ENCODE results near the gene AP4M1.

The AP4M1 gene

DNA sequence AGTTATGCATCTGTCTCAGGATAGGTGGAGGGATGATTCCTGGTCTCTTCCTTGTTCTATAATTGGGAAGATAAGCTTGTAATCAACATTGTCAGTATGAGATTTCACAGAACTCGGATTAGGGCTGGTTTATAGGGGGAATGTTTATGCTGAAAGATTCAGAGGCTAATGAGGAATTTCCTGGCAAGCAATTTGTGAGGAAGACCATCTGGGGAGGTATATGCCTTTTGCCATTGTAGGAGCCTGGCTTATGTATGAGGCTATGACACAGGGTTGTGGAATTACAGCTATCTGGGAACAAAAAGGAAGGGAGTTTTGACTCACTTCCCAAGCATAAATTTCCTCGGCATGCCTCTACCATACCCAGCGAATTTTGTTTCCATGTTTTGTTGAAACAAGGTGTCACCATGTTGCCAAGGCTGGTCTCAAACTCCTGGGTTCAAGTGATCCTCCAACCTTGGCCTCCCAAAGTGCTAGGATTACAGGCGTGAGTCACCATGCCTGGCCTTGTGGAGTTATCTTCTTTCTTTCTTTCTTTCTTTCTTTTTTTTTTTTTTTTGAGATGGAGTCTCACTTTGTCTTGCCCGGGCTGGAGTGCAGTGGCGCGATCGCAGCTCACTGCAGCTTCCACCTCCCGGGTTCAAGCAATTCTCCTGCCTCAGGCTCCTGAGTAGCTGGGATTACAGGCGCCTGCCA, 14.2 kb upstream of the AP4M1 start:
- H3K79me2 ChIP-seq (ENCODE audit: control insufficient read depth, insufficient read depth, low read length, unreplicated experiment): peaks cover 19% of the 10 kb centered on the region
- H3K36me3 ChIP-seq (ENCODE audit: insufficient read depth, low read length): peaks cover 17% of the 10 kb centered on the region; the same call in 1 of the 2 replicates
- peak overlapping the region; percentile 95 for H3K27ac ChIP-seq (ENCODE audit: low read depth, low read length)
- H3K4me1 ChIP-seq (ENCODE audit: control insufficient read depth, insufficient read depth, low read length, unreplicated experiment): peaks cover 32% of the 10 kb centered on the region
- no peaks in the 10 kb centered on the region for H3K27me3 ChIP-seq (ENCODE audit: insufficient read depth, low read length)
- H2AFZ ChIP-seq (ENCODE audit: low read length, unreplicated experiment): peak overlapping the region; percentile 14
- H3K4me3 ChIP-seq (ENCODE audit: low read depth, low read length): peak overlapping the region; percentile 31; the same call in 1 of the 2 replicates

DNA sequence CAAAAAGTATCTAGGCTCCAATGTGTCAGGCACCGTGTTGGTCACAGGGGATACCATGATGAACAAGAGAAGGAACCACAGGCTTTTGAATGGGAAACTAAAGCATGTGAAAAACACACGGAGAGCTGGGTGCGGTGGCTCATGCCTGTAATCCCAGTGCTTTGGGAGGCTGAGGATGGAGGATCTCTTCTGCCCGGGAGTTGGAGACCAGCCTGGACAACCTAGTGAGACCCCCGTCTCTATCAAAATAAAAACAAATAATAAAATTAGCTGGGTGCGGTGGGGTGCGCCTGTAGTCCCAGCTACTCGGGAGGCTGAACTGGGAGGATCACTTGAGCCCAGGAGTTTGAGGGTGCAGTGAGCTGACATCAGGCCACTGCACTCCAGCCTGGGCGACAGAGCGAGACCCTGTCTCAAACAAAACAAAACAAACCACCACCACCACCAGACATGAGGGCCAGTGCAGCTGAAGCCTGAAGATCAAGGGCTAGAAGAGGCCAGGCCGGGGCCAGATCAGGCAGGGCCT, 13.3 kb upstream of the AP4M1 start:
- H3K36me3 ChIP-seq (ENCODE audit: insufficient read depth, low read length): peaks cover 24% of the 10 kb centered on the region; the same call in 1 of the 2 replicates
- H3K27me3 ChIP-seq (ENCODE audit: insufficient read depth, low read length): no peaks in the 10 kb centered on the region
- peaks cover 32% of the 10 kb centered on the region for H3K4me1 ChIP-seq (ENCODE audit: control insufficient read depth, insufficient read depth, low read length, unreplicated experiment)
- peak overlapping the region; percentile 82 for H3K4me3 ChIP-seq (ENCODE audit: low read depth, low read length)
- peaks cover 22% of the 10 kb centered on the region for H3K79me2 ChIP-seq (ENCODE audit: control insufficient read depth, insufficient read depth, low read length, unreplicated experiment)
- peak overlapping the region; percentile 26 for H2AFZ ChIP-seq (ENCODE audit: low read length, unreplicated experiment)
- H3K27ac ChIP-seq (ENCODE audit: low read depth, low read length): peak overlapping the region; percentile 95

DNA sequence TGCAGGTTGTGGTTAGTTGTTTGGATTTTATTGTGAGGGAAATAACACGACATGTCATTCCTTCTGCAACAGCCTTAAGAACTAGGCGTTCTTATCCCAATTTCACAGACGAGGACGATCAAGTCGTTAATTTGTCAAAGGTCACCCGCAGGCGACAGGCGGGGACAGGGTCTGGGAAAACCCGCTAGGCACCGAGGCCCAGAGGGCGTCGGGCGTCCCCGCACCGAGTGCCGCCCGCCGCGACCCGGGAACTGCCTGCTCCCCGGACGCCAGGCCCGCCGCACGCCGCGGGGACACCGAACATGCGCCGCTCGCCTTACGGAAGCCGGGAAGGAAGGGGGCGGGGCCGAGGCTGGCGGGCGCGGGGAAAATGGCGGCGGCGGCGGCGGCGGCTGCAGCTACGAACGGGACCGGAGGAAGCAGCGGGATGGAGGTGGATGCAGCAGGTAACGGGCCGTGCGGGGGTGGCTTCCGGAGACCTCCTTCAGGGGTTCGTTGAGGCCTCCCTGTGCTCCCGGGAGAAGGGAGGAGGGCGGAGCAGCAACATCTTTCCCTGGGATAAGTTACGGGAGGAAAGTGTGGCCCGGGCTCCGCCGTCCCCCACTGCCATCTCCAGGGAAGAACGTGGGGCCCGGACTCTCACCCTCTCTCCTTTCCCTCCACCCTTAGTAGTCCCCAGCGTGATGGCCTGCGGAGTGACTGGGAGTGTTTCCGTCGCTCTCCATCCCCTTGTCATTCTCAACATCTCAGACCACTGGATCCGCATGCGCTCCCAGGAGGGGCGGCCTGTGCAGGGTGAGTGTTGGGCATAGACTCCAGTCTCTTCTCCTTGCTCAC, 12.6 kb upstream of the AP4M1 start, which contains the start of gene COPS6:
Gene COPS6 (plus strand): TSS at position 349 of the 837 bp plus-strand sequence. CDS start 22 bp downstream, at position 371.
- Histone ChIP-seq H3K27me3 (ENCODE audit: insufficient read depth, low read length) (no peaks in the 10 kb centered on the region), H3K4me3 (ENCODE audit: low read depth, low read length) (peak within 1 kb of the TSS; percentile 82), H2AFZ (ENCODE audit: low read length, unreplicated experiment) (peak within 1 kb of the TSS; percentile 26), H3K27ac (ENCODE audit: low read depth, low read length) (peak within 1 kb of the TSS; percentile 95), H3K36me3 (ENCODE audit: insufficient read depth, low read length) (peaks cover 26% of the 10 kb centered on the region; the same call in 1 of the 2 replicates), H3K4me1 (ENCODE audit: control insufficient read depth, insufficient read depth, low read length, unreplicated experiment) (peaks cover 32% of the 10 kb centered on the region), H3K79me2 (ENCODE audit: control insufficient read depth, insufficient read depth, low read length, unreplicated experiment) (peaks cover 22% of the 10 kb centered on the region)

DNA sequence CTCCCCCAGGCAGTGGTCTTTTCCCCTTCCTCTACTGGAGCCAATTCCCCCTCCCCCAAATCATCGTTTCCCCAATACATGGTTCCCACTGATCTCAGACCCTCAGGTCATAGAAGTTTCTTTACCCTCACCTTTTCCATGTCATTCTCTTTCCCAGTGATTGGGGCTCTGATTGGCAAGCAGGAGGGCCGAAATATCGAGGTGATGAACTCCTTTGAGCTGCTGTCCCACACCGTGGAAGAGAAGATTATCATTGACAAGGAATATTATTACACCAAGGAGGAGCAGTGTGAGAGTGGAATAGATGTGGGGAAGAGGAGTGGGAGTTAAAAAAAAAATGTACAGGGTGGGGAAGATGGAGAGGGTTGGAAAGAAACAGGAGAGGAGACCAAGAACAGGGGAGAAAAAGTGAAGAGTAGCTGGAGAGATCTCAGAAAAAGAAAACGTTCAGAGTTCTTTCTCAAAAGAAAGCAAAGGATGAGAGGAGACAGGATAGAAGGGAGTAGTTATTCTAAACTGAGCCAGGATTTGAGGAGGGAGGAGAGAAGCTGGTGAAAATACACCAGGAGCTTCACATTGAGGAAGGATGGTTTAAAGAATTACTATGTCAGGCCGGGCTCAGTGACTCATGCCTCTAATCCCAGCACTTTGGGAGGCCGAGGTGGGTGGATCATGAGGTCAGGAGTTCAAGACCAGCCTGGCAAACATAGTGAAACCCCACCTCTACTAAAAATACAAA, 11.8 kb upstream of the AP4M1 start:
- H3K36me3 ChIP-seq (ENCODE audit: insufficient read depth, low read length): peaks cover 34% of the 10 kb centered on the region
- H3K27me3 ChIP-seq (ENCODE audit: insufficient read depth, low read length): no peaks in the 10 kb centered on the region
- peak overlapping the region; percentile 82 for H3K4me3 ChIP-seq (ENCODE audit: low read depth, low read length)
- peak overlapping the region; percentile 95 for H3K27ac ChIP-seq (ENCODE audit: low read depth, low read length)
- peaks cover 22% of the 10 kb centered on the region for H3K79me2 ChIP-seq (ENCODE audit: control insufficient read depth, insufficient read depth, low read length, unreplicated experiment)
- peak overlapping the region; percentile 26 for H2AFZ ChIP-seq (ENCODE audit: low read length, unreplicated experiment)
- peaks cover 32% of the 10 kb centered on the region for H3K4me1 ChIP-seq (ENCODE audit: control insufficient read depth, insufficient read depth, low read length, unreplicated experiment)

DNA sequence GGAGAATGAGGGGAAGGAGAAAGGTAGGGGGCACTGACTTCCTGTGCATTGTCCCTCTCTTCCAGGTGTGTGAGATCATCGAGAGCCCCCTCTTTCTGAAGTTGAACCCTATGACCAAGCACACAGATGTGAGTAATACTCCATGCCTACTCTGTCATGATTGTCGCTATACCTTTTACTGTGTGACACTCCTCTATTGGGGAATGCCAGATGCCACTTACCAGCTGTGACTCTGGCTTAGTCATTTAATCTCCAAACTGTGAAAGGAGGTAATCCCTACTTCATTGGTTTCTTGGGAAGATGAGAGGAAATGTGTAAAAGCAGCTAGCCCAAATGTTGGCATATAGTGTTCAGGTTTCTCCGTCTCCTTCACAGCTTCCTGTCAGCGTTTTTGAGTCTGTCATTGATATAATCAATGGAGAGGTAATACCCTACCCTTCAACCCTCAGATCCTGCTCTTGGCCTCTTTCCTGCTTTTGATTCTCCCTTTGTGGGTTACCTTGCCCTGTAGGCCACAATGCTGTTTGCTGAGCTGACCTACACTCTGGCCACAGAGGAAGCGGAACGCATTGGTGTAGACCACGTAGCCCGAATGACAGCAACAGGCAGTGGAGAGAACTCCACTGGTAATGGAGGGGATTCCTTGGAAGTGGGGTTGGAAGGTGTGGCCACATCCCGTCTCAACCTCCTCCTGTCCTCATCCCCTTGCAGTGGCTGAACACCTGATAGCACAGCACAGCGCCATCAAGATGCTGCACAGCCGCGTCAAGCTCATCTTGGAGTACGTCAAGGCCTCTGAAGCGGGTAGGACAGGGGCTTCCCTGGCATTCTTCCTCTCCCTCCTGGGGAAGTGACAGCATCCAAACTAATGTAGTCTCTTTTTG, 10.7 kb upstream of the AP4M1 start:
- peak overlapping the region; percentile 34 for H3K27ac ChIP-seq (ENCODE audit: low read depth, low read length)
- H3K36me3 ChIP-seq (ENCODE audit: insufficient read depth, low read length): peaks cover 42% of the 10 kb centered on the region

DNA sequence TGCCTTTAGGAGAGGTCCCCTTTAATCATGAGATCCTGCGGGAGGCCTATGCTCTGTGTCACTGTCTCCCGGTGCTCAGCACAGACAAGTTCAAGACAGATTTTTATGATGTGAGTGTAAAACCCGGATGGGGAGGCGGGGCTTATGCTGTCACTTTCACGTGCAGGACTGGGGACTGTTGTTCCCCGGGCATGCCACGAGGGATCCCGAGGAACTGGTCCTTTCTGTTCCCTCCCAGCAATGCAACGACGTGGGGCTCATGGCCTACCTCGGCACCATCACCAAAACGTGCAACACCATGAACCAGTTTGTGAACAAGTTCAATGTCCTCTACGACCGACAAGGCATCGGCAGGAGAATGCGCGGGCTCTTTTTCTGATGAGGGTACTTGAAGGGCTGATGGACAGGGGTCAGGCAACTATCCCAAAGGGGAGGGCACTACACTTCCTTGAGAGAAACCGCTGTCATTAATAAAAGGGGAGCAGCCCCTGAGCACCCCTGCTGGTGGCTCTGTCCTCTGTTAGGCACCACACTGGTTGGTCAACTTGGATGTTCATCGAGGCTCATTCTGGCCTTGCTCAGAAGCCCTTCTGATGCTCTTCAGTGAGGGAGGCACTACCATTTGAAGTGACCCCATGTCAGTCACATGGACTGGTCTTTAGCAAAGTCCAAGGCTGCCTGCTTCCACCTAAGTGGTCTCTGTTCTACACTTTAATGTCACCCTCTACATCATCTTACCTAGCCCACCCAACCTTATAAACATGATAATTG, 9.8 kb upstream of the AP4M1 start:
- no peak overlapping the region for H2AFZ ChIP-seq (ENCODE audit: low read length, unreplicated experiment)
- H3K4me1 ChIP-seq (ENCODE audit: control insufficient read depth, insufficient read depth, low read length, unreplicated experiment): peaks cover 30% of the 10 kb centered on the region
- H3K4me3 ChIP-seq (ENCODE audit: low read depth, low read length): no peak overlapping the region
- peaks cover 22% of the 10 kb centered on the region for H3K79me2 ChIP-seq (ENCODE audit: control insufficient read depth, insufficient read depth, low read length, unreplicated experiment)
- no peak overlapping the region for H3K27ac ChIP-seq (ENCODE audit: low read depth, low read length)
- H3K36me3 ChIP-seq (ENCODE audit: insufficient read depth, low read length): peaks cover 42% of the 10 kb centered on the region
- no peaks in the 10 kb centered on the region for H3K27me3 ChIP-seq (ENCODE audit: insufficient read depth, low read length)

More for the DNA sequence above, 10.7 kb upstream of the AP4M1 start:
- Histone ChIP-seq H3K4me1 (ENCODE audit: control insufficient read depth, insufficient read depth, low read length, unreplicated experiment) (peaks cover 32% of the 10 kb centered on the region), H2AFZ (ENCODE audit: low read length, unreplicated experiment) (no peak overlapping the region), H3K4me3 (ENCODE audit: low read depth, low read length) (no peak overlapping the region), H3K79me2 (ENCODE audit: control insufficient read depth, insufficient read depth, low read length, unreplicated experiment) (peaks cover 22% of the 10 kb centered on the region), H3K27me3 (ENCODE audit: insufficient read depth, low read length) (no peaks in the 10 kb centered on the region)

DNA sequence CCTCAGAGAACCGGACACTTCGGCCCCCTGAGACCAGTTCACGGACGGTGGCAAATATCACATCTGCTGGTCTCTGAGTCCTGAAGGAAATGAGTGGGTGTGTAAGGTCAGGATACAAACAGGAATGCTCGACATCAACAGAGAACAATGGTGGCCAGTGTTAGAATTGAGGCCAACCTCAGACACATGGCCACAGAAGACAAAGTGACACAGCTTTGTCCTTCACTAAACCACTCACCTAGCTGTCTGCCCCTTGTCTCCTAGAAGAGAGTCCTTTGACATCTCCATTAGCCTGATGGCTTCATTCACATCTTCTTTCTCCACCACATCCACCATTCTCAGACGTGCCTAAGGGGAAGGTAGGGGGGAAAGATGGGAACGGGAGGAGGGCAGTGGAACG, 8.4 kb upstream of the AP4M1 start:
- peaks cover 53% of the 10 kb centered on the region for H3K36me3 ChIP-seq (ENCODE audit: insufficient read depth, low read length)
- H3K27me3 ChIP-seq (ENCODE audit: insufficient read depth, low read length): no peaks in the 10 kb centered on the region
- H3K79me2 ChIP-seq (ENCODE audit: control insufficient read depth, insufficient read depth, low read length, unreplicated experiment): peaks cover 24% of the 10 kb centered on the region
- no peak overlapping the region for H3K27ac ChIP-seq (ENCODE audit: low read depth, low read length)
- no peak overlapping the region for H3K4me3 ChIP-seq (ENCODE audit: low read depth, low read length)
- H3K4me1 ChIP-seq (ENCODE audit: control insufficient read depth, insufficient read depth, low read length, unreplicated experiment): peaks cover 16% of the 10 kb centered on the region
- H2AFZ ChIP-seq (ENCODE audit: low read length, unreplicated experiment): no peak overlapping the region

DNA sequence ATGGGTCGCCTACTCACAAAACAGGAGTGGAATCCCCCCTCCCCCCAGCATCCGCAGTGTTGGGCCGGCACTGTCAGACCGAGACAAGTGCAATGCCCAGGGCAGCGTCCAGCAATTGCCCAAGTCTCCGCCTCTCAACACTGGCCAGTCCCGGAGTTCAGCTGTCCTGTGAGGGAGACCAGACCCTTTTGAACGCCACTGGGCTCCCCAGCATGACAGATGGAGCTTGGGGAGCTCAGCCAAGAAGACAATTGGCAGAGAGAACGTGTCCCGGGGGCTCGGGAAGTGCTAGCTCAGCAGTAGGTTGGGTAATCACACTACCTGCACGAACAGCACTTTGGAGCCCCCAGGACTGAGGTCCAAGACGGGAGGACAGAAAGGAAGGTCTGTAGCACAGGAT, 7.9 kb upstream of the AP4M1 start:
- Histone ChIP-seq H3K27me3 (ENCODE audit: insufficient read depth, low read length) (no peaks in the 10 kb centered on the region), H3K79me2 (ENCODE audit: control insufficient read depth, insufficient read depth, low read length, unreplicated experiment) (peaks cover 28% of the 10 kb centered on the region), H2AFZ (ENCODE audit: low read length, unreplicated experiment) (no peak overlapping the region), H3K36me3 (ENCODE audit: insufficient read depth, low read length) (peaks cover 57% of the 10 kb centered on the region), H3K4me3 (ENCODE audit: low read depth, low read length) (no peak overlapping the region), H3K4me1 (ENCODE audit: control insufficient read depth, insufficient read depth, low read length, unreplicated experiment) (peaks cover 12% of the 10 kb centered on the region), H3K27ac (ENCODE audit: low read depth, low read length) (no peak overlapping the region)

DNA sequence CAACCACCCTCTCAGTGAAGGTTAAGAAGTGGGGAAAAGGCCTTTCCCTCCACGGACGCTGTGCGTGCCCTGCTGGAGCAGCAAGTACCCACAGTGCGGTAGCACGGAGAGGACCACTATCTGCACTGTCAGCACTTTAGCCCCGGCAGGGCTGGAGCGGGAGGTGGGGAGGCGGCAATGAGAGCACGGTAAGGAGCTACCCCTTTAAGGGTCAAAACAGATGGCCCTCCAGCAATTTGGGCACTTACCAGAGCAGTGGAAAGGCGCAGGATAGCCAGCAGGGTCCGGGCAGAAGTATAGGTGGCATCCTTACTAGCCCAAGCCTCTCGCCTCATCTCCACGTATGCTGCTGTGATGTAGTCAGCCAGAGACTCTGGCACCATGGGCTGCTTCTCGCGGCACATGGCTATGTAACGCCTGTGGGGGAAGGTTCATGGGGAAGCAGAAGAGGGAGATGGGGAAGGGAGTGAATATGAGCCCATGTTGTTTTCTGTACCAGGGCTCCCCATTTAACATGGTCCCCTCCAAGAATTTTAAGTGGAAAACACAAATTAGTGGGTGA, 7.4 kb upstream of the AP4M1 start:
- Histone ChIP-seq H3K27ac (ENCODE audit: low read depth, low read length) (no peak overlapping the region), H3K79me2 (ENCODE audit: control insufficient read depth, insufficient read depth, low read length, unreplicated experiment) (peaks cover 32% of the 10 kb centered on the region), H3K4me1 (ENCODE audit: control insufficient read depth, insufficient read depth, low read length, unreplicated experiment) (peaks cover 12% of the 10 kb centered on the region), H3K27me3 (ENCODE audit: insufficient read depth, low read length) (no peaks in the 10 kb centered on the region), H2AFZ (ENCODE audit: low read length, unreplicated experiment) (no peak overlapping the region), H3K36me3 (ENCODE audit: insufficient read depth, low read length) (peaks cover 62% of the 10 kb centered on the region), H3K4me3 (ENCODE audit: low read depth, low read length) (no peak overlapping the region)

Data from ACC112 (cell line).